H1 (cell line): ENCODE measurements around the gene ONECUT3. TPM values are rescaled to one million over a fixed set of nuclear protein-coding genes. Genes with fewer than 3 reads are reported as not detected.
A peak's percentile ranks its signal among the peaks of the same experiment; 100 is the strongest.

Experiments used
- CTCF ChIA-PET: fragments of 300-600 bp; sonication (Branson Sonifier 250); formaldehyde crosslinking; loops from one replicate; lab custom pipeline; 2021; ENCODE audit not compliant: partially characterized antibody; lab: Charles Lee
- POLR2A ChIA-PET: fragments of 300-600 bp; sonication (Branson Sonifier 250); formaldehyde crosslinking; loops from one replicate; lab custom pipeline; 2021; ENCODE audit warnings: inconsistent platforms; ENCODE audit not compliant: partially characterized antibody; lab: Charles Lee
- DNase-seq, 2 experiments: peaks; one replicate each; pipeline versions ENCODE4 v3.0.0 to v3.0.0-alpha.2; 2010 to 2022; ENCODE audit warnings: low spot score in 2 of 2, low read depth in 1 of 2, mixed read lengths in 1 of 2
- FAIRE-seq: peaks from 2 replicates; lab custom pipeline; 2011; peaks lifted over from hg19 to GRCh38; lab: Jason Lieb, UNC
- H2AFZ ChIP-seq: 2 replicates; pipeline ENCODE4 v1.8.1; 2012; ENCODE audit warnings: low read length, inconsistent platforms
- H2AK5ac ChIP-seq: 2 replicates; pipeline ENCODE4 v1.6.1; 2013; ENCODE audit warnings: low read depth, low read length
- H2BK120ac ChIP-seq: replicated peaks from 2 replicates; pipeline ENCODE3; 2013; ENCODE audit warnings: low read depth, low read length, inconsistent platforms
- H2BK12ac ChIP-seq: 2 replicates; pipeline ENCODE4 v1.6.1; 2013; ENCODE audit warnings: low read depth, low read length
- H2BK15ac ChIP-seq: 2 replicates; pipeline ENCODE4 v1.6.1; 2013; ENCODE audit warnings: low read length
- H2BK20ac ChIP-seq: 2 replicates; pipeline ENCODE4 v1.6.1; 2013; ENCODE audit warnings: low read length
- H2BK5ac ChIP-seq: 2 replicates; pipeline ENCODE4 v1.6.1; 2013; ENCODE audit warnings: low read depth, low read length
- H3K14ac ChIP-seq: 2 replicates; pipeline ENCODE4 v1.6.1; 2013; ENCODE audit warnings: inconsistent platforms; ENCODE audit not compliant: insufficient read length
- H3K18ac ChIP-seq: 2 replicates; pipeline ENCODE4 v1.6.1; 2013; ENCODE audit warnings: low read length; ENCODE audit errors: extremely low read depth
- H3K23ac ChIP-seq: 2 replicates; pipeline ENCODE4 v1.6.1; 2013; ENCODE audit warnings: inconsistent platforms; ENCODE audit not compliant: insufficient read length
- H3K23me2 ChIP-seq: 2 replicates; pipeline ENCODE4 v1.6.1; 2013; ENCODE audit warnings: low read depth, low read length
- H3K27ac ChIP-seq: 2 replicates; pipeline ENCODE4 v1.6.1; 2011; ENCODE audit warnings: low read depth, low read length, inconsistent platforms
- H3K27me3 ChIP-seq, 4 experiments: replicated peaks in 1 of 4; 1 replicate in 1 of 4; 2 replicates in 3 of 4; pipeline versions ENCODE4 v1.6.1 to v1.8.1; 2011 to 2013; ENCODE audit warnings: low read length in 3 of 4, mild to moderate bottlenecking in 3 of 4, inconsistent platforms in 2 of 4, mixed read lengths in 2 of 4, moderate library complexity in 1 of 4; ENCODE audit not compliant: control insufficient read depth in 3 of 4, insufficient read depth in 3 of 4; ENCODE audit errors: extremely low read depth in 1 of 4
- H3K36me3 ChIP-seq, 4 experiments: 2 replicates each; pipeline versions ENCODE4 v1.6.1 to v1.8.1; 2011 to 2013; ENCODE audit warnings: mild to moderate bottlenecking in 4 of 4, low read length in 3 of 4, moderate library complexity in 2 of 4, control low read depth in 1 of 4, inconsistent platforms in 1 of 4; ENCODE audit not compliant: insufficient read depth in 4 of 4, control insufficient read depth in 2 of 4
- H3K4ac ChIP-seq: replicated peaks from 2 replicates; pipeline ENCODE3; 2013; ENCODE audit warnings: low read length, low read depth, mixed read lengths, inconsistent platforms; ENCODE audit not compliant: insufficient read length
- H3K4me1 ChIP-seq, 4 experiments: replicated peaks in 1 of 4; 1 replicate in 1 of 4; 2 replicates in 3 of 4; pipeline versions ENCODE4 v1.6.1 to v1.8.1; 2011 to 2013; ENCODE audit warnings: low read length in 3 of 4, inconsistent platforms in 2 of 4, mixed read lengths in 1 of 4; ENCODE audit not compliant: insufficient read depth in 4 of 4, control insufficient read depth in 3 of 4
- H3K4me2 ChIP-seq, 2 experiments: 2 replicates each; pipeline versions ENCODE4 v1.6.1 to v1.8.1; 2011 to 2013; ENCODE audit warnings: low read depth in 2 of 2, low read length in 2 of 2, control low read depth in 1 of 2, inconsistent platforms in 1 of 2, mild to moderate bottlenecking in 1 of 2; ENCODE audit not compliant: insufficient read depth in 1 of 2
- H3K4me3 ChIP-seq, 4 experiments: fragments of 200-600, 300-600 bp in 1 of 4; sonication (generic), shearing (Covaris generic), sonication (Bioruptor Twin) in 1 of 4; 2 replicates each; pipeline versions ENCODE4 v1.5.1 to v1.8.1; 2011 to 2016; ENCODE audit warnings: low read length in 4 of 4, low read depth in 3 of 4, control low read depth in 2 of 4, inconsistent platforms in 2 of 4, mild to moderate bottlenecking in 2 of 4, mixed read lengths in 1 of 4, moderate library complexity in 1 of 4; ENCODE audit not compliant: insufficient read depth in 2 of 4; ENCODE audit errors: extremely low read depth in 1 of 4
- H3K56ac ChIP-seq: replicated peaks from 2 replicates; pipeline ENCODE3; 2013; ENCODE audit warnings: low read depth, mild to moderate bottlenecking, mixed read lengths, low read length, inconsistent platforms; ENCODE audit not compliant: insufficient read length
- H3K79me1 ChIP-seq: 2 replicates; pipeline ENCODE4 v1.6.1; 2013; ENCODE audit warnings: low read depth, low read length, control low read depth
- H3K79me2 ChIP-seq, 2 experiments: 2 replicates each; pipeline versions ENCODE4 v1.6.1 to v1.8.1; 2012 to 2013; ENCODE audit warnings: low read length in 2 of 2, mild to moderate bottlenecking in 2 of 2, inconsistent platforms in 1 of 2; ENCODE audit not compliant: insufficient read depth in 2 of 2, control insufficient read depth in 1 of 2
- H3K9ac ChIP-seq, 4 experiments: replicated peaks in 1 of 4; 1 replicate in 1 of 4; 2 replicates in 3 of 4; pipeline versions ENCODE4 v1.6.1 to v1.8.1; 2011 to 2013; ENCODE audit warnings: low read depth in 3 of 4, low read length in 3 of 4, control low read depth in 2 of 4, mild to moderate bottlenecking in 2 of 4, moderate library complexity in 2 of 4, inconsistent platforms in 1 of 4; ENCODE audit errors: extremely low read depth in 1 of 4
- H3K9me3 ChIP-seq, 2 experiments: 2 replicates each; pipeline versions ENCODE4 v1.6.1 to v1.8.1; 2012 to 2013; ENCODE audit warnings: mild to moderate bottlenecking in 2 of 2, moderate library complexity in 2 of 2, control low read depth in 1 of 2, inconsistent platforms in 1 of 2, low read depth in 1 of 2, low read length in 1 of 2, mixed read lengths in 1 of 2; ENCODE audit not compliant: insufficient read depth in 2 of 2
- H4K20me1 ChIP-seq, 2 experiments: replicated peaks in 1 of 2; 2 replicates each; pipeline versions ENCODE3 to v1.8.1; 2011 to 2013; ENCODE audit warnings: inconsistent platforms in 2 of 2, low read length in 2 of 2, mild to moderate bottlenecking in 1 of 2; ENCODE audit not compliant: insufficient read depth in 2 of 2, control insufficient read depth in 1 of 2
- H4K5ac ChIP-seq: 2 replicates; pipeline ENCODE4 v1.6.1; 2013; ENCODE audit warnings: low read length, low read depth, mixed read lengths, inconsistent platforms; ENCODE audit not compliant: insufficient read length
- H4K8ac ChIP-seq: 2 replicates; pipeline ENCODE4 v1.8.0; 2013; ENCODE audit warnings: mild to moderate bottlenecking, moderate library complexity, low read length, inconsistent platforms; ENCODE audit not compliant: insufficient read depth; ENCODE audit errors: extremely low read depth
- H4K91ac ChIP-seq: replicated peaks from 2 replicates; pipeline ENCODE3; 2013; ENCODE audit warnings: low read length, mixed read lengths, inconsistent platforms; ENCODE audit not compliant: insufficient read length
- CREB1 ChIP-seq: IDR thresholded peaks from 2 replicates; pipeline ENCODE4 v1.6.1; 2012; ENCODE audit warnings: inconsistent platforms
- EZH2 ChIP-seq: fragments of 200-600 bp; sonication (generic); IDR thresholded peaks from 2 replicates; pipeline ENCODE4 v1.7.1; 2012; ENCODE audit warnings: low read depth, mild to moderate bottlenecking, moderate library complexity, low read length, inconsistent platforms; ENCODE audit not compliant: severe bottlenecking
- KDM1A ChIP-seq: fragments of 200-600, 300-600 bp; sonication (generic); IDR thresholded peaks from 2 replicates; pipeline ENCODE4 v1.7.1; 2016; ENCODE audit warnings: mild to moderate bottlenecking, low read length, borderline replicate concordance
- SIN3A ChIP-seq, 2 experiments: IDR thresholded peaks in 1 of 2; conservative IDR thresholded peaks in 1 of 2; 2 replicates each; pipeline ENCODE4 v1.6.1; 2011 to 2012; ENCODE audit warnings: low read length in 2 of 2, improper control_type of control experiment in 1 of 2, low read depth in 1 of 2, mild to moderate bottlenecking in 1 of 2
- WGBS, 2 experiments: shearing (Covaris generic) in 1 of 2; methylation state at CpG; one replicate each; pipeline versions ENCODE4 v1.1.6 to v1.1.7; 2013 to 2015; ENCODE audit warnings: low lambda C conversion rate in 2 of 2, mixed read lengths in 2 of 2, inconsistent platforms in 1 of 2, low coverage in 1 of 2, missing lambda C conversion rate in 1 of 2; ENCODE audit not compliant: insufficient replicate concordance in 2 of 2, insufficient coverage in 1 of 2, insufficient read length in 1 of 2; ENCODE audit errors: extremely low coverage in 1 of 2, missing lambda C conversion rate in 1 of 2; 5-methylcytosine and 5-hydroxymethylcytosine counted together
- polyA plus RNA-seq, 7 experiments: library from polyadenylated mRNA; depleted of rRNA in 3 of 7; stranded (reverse) in 5 of 7; unstranded in 2 of 7; fragments of >200 nt in 5 of 7; fragments of 200-250 nt in 2 of 7; gene quantifications; 1 replicate in 5 of 7; 2 replicates in 1 of 7; 4 replicates in 1 of 7; pipeline versions ENCODE4 v1.2.1 to v1.2.3, GENCODE V29; 2011 to 2013; ENCODE audit warnings: missing spikeins in 2 of 7, mixed read lengths in 2 of 7
- total RNA-seq: library from RNA; stranded (reverse); fragmentation: NEBNext Ultra II Directional; extraction: Animal tissue kit (Norgen Biotek cat#: 25700); gene quantifications from 2 replicates; pipeline ENCODE4 v1.2.1, GENCODE V29; 2021
- TF ChIP-seq, protein P1 (sequence below): IDR thresholded peaks from 2 replicates; pipeline ENCODE4 v1.6.1; 2012; ENCODE audit warnings: inconsistent platforms
- TF ChIP-seq, protein P2 (sequence below): IDR thresholded peaks from 2 replicates; pipeline ENCODE4 v1.6.1; 2011; ENCODE audit warnings: low read depth, mild to moderate bottlenecking, low read length; ENCODE audit not compliant: insufficient read depth

ONECUT3 gene
- total and polyA plus RNA-seq, 2 of the 8 experiments (the other 6 are each of a cell fraction or from before 2014, with no cell fraction given) = not detected

DNA sequence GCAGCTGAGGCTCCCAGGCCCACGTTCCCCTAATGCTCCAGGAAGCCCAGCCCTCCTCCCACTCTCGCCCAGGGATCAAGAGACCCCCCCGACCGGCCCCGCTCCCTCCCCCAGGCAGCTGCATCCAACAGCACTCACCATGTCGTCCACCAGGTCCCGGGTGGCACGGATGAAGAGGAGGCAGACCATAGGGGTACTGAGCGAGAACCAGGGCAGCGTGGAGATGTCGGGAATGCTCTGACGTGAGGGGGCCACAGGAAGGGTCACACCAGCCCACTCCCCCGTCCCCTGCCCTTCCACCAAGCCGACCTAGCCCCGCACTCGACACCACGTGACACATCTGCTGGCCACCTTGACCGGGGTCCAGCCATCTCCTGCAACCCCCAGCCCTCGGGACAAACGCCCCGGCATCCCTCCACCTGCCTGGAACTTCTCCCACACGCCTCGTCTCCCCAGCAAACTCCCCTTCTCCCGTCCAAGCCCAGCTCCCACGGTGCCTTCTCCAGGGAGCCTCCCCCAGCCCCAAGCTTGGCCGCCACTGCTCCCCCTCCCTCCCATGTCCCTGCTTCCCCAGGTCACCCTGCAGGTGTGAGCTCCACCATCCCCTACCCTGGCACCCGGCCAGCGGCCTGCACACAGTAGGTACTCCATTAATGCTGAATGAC, 53.9 kb downstream of the ONECUT3 start:
- Histone ChIP-seq H2BK15ac (no peak overlapping the region), H3K14ac (no peak overlapping the region), H3K18ac (no peak overlapping the region), H3K4me1 (no peaks in the 10 kb centered on the region), H3K79me2 (no peaks in the 10 kb centered on the region), H3K56ac (no peak overlapping the region), H2BK120ac (no peak overlapping the region), H4K20me1 (no peaks in the 10 kb centered on the region), H2AFZ (no peak overlapping the region), H3K27me3 (peaks cover 0 to 6% (median 0%) of the 10 kb centered on the region in 4 experiments; a peak in 3 of 7 replicates), H4K5ac (no peak overlapping the region), H3K4me3 (no peak overlapping the region), H3K23ac (no peak overlapping the region), H3K9ac (no peak overlapping the region), H3K9me3 (no peaks in the 10 kb centered on the region), H3K27ac (no peak overlapping the region), H2BK20ac (no peak overlapping the region), H4K91ac (no peak overlapping the region), H3K36me3 (no peaks in the 10 kb centered on the region), H2AK5ac (no peak overlapping the region), H3K23me2 (no peaks in the 10 kb centered on the region; the same call in 1 of the 2 replicates), H3K79me1 (no peaks in the 10 kb centered on the region; the same call in 1 of the 2 replicates), H2BK5ac (0 out of 2 replicates have a peak overlapping the region, but pooled peaks have one; percentile 16), H4K8ac (peak overlapping the region; percentile 51; the same call in 1 of the 2 replicates), H3K4me2 (no peak overlapping the region), H3K4ac (no peak overlapping the region), H2BK12ac (no peak overlapping the region)
- TF ChIP-seq SIN3A (conservative IDR thresholded peaks at IDR 0.05 in 1 of 2, IDR thresholded peaks at IDR 0.05 in 1 of 2; ENCODE audit: low read depth in 1 of 2, low read length in 2 of 2) (no peak), EZH2 (no peak), CREB1 (no peak), KDM1A (no peak)
- TF ChIP-seq, protein P1, sequence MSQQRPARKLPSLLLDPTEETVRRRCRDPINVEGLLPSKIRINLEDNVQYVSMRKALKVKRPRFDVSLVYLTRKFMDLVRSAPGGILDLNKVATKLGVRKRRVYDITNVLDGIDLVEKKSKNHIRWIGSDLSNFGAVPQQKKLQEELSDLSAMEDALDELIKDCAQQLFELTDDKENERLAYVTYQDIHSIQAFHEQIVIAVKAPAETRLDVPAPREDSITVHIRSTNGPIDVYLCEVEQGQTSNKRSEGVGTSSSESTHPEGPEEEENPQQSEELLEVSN = no peak
- TF ChIP-seq, protein P2, sequence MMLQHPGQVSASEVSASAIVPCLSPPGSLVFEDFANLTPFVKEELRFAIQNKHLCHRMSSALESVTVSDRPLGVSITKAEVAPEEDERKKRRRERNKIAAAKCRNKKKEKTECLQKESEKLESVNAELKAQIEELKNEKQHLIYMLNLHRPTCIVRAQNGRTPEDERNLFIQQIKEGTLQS = no peak
- ChIA-PET POLR2A (no interaction called here), CTCF (interaction anchor here (0.6 to 6.2 kb wide), 10 partner anchors 11 to 261 kb away, joined by 3 to 73 read pairs (median 4); no protein-coding TSS in a partner anchor)
- FAIRE-seq (no peak), DNase-seq (no peak)
- WGBS, 2 experiments = 80% methylated on average over 18 of the region's 28 CpGs; no CpG with 5 or more reads in 1 of the 2 experiments
